Anterior cingulate cortex (tissue), 58 donors: ENCODE measurements around the gene HOXA2.

ENCODE experiments used
- DNase-seq, 58 donors: peaks; one replicate each; lab custom pipeline; 2025; lab: John Stamatoyannopoulos, UW

The HOXA2 gene

DNA sequence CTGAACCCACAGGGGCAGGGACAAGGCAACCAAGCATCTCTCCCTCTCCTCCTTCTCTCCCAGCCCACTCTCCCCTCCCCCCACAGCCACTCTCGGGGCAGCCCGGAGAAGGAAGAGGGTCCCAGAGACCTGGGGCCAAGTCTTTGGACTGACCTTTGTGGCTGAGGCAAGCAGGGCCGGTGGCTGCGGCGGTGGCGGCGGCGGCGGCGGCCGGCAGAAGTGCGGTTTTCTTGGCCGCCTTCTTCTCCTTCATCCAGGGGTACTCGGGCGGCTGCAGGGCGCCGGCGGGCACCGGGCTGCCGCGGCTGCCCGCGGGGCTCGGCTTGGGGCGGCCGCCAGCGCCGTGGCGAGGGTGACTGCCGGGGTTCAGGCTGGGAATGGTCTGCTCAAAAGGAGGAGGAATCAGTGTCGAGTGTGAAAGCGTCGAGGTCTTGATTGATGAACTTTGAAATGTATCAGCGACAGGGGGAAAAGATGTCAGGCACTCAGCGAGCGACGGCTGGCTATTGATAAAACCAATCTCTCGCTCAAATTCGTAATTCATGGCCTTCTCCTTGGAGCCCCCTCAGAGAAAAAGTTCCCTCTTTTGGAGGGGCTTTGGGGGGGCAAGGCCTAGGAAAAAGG lies 414 bp downstream of the HOXA2 start:
- DNase-seq, result no peak

- no peak for DNase-seq
These were observed 1.1 kb downstream of the HOXA2 start for GRCh38 chr7:27101171-27101956.

DNA sequence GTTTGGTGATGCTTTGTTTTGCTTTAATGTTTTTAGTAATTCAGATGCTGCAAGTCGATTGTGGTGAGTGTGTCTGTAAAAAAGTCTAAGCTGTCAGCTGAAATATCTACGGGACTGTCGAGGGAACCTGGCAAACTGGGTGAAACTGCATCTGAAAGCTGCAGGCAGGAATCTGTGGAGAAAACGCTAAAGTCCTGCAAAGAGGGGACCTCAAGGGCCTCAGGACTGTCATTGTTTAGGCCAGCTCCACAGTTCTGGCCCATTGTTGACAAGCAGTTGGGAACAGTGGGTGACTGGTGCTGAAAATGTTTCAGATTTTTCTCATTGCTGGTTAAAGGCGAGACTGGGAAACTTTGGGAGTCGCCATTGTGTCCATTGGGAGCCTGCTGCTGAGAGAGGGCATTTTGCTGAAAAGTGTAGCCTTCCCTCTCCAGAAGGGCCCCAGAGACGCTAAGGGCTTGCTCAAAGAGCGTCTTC lies 1.8 kb downstream of the HOXA2 start:
- DNase-seq, result peak in 1 of 58 donors; percentile 0

GRCh38 chr7:27099453-27100370 lies 2.8 kb downstream of the HOXA2 start:
- DNase-seq, result no peak

DNA sequence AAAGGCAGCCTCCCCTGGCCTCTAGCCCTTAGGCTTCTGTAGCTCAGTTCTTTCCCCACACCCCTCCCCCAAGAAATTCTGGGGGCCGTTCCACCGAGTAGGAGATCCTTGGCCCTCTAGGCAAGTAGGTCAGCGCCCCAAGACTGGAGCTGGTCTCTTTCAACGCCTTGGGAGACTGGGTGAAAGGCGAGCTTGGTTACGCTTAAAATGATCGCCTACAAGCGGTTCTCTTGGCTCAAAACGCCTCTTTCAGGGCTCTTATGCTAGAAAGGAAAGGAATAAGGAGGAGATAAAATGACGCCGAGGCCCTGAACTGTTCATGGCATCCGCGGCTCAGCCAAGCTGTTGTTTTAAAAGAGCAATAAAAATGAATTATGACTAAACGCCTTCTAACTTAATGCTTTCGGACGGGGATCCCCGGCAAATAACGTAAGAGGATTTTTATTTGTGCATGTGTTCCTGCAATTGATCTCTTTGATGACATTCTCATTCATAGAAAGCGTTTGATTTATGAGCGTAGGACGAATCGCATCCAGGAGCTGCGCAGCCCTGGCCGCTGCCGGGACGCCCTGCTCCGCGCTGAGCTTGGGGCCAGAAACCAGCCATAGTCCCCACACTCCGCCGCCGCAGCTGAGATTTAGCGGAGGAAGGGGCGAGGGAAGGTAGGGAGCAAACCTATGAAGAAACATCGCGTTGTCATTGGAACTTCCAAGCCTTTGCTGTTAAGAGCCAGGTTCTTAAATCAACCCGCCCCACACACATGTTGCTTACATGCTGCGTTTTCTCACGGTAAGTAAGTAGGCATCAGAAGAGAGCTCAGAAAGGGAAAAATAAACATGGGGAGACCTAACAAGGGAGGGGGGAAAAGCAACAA lies 3.7 kb downstream of the HOXA2 start:
- DNase-seq, result no peak

DNA sequence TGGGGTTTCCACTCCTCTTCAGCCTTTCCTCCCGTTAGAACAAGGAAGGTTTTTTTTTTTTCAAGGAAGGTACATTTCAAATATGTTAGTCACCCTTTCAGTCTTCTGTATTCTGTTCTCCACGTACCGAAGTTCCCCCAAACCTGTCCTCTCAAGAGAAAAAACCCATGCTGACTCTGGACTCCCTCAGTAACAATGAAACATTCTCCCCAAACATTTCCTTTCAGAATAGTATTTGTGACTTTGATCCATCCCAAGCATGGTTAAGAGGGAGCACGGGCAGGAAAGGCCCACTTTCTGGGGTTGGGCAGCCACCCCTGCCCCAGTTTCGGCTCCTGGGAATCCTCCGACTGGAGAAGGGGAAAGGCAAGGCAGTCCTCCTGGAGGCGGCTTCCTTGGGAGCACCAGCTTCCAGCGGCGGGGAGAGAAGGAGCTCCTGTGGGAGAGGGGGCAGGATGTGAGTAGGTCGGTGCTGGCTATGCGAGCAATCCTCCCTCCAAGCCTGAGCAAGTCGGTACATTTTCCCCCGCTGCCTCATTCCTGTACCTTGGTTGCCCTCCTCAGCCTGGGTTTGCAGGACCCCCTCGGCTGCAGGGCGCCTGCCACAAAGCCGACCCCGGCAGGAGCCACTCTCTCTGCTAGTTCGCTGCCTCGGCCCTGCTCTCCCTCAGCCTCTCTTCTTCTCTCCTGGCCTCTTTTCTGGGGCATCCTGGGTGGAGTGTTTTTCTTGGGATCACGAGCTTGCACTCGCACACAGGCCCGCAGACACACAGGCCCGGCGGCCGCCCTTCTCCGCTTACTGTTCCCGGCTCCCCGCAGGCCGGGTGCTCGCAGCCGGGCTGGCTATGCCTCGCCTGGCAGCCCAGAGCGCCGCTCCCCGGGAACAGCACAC lies 4.6 kb downstream of the HOXA2 start:
- no peak for DNase-seq

DNA sequence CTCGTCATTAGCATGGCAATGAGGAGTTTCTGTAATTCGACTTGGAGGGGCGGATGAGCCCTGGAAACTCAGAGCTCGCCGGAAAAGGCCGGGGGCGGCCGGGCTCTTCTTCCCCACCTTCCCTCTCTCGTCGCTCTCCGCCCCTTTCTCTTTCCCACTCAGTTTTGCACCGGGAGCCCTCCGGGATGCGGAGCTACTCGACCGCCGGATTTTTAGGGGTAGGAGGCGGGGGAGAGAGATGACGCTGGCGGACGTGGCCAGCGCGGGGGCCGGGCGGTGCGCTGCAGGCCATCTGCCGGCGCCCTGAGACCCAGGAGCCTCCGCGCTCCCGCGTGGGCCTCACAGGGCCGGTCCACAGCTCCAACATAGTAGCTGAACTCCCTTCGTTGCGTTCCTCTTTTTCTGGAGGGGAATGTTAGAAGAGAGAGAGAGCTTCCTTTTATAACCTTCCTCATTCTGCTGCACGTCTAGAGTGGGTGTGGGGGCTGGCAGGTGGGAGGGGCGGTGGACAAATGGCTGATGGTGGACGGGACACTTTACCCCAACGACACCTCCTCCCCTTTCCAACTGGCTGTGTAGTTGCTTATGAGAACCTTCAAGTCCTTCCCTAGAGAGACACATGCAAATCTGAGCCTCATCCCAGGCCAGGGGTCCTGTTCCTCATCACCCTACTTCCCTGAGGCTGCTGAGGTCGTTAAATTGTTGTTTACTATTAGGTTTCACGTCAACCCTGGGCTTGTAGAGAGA lies 5.5 kb downstream of the HOXA2 start:
- DNase-seq, result no peak

DNA sequence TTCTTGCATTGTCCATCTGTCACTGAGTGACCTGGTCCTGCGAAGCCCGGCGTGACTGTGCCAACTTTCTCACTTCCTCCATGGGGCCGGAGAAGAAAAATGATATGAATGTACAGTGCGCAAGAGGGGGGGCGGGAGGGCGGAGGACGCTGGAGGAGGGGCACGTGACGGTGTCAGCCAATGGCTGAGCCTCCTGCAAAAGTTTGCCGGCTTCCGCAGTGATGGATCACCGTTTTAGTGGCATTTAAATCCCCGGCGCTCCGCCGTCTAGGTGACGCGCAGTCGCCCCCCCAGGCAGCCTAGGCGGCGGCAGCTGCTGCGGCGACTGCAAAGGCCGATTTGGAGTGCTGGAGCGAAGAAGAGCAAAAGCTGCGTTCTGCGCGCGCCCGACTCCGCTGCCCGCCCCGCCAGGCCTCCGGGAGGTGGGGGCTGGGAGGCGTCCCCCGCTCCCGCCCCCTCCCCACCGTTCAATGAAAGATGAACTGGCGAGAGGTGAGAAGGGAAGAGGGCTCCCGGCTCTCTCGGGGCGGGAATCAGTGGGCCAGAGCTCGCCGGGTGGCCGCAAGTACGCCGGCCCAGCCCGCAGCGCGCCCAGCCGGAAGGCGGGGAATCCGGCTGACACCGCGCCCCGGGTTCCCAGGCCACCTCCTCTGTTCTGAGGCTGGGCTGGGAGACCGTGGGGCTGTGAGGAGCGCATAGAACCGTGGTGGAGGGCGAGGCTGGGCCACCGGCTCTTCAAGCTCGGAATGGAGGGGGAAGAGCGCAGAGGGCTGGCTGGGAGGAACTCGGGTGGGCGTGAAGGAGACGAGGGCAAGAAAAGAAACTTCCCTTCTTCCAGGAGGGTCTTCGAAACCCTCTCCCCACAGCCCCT lies 6.4 kb downstream of the HOXA2 start, which contains the start of gene HOXA1:
HOXA1 (minus strand) TSS at position 104 of the 871 bp plus-strand sequence; CDS start at position 16, 88 bp downstream.
- DNase-seq, result peak in 3 of 58 donors; percentile 2 to 27 (median 5)

GRCh38 chr7:27095050-27095896 lies 7.2 kb downstream of the HOXA2 start:
- no peak for DNase-seq

GRCh38 chr7:27094304-27095049 lies 8.0 kb downstream of the HOXA2 start:
- DNase-seq, result no peak

DNA sequence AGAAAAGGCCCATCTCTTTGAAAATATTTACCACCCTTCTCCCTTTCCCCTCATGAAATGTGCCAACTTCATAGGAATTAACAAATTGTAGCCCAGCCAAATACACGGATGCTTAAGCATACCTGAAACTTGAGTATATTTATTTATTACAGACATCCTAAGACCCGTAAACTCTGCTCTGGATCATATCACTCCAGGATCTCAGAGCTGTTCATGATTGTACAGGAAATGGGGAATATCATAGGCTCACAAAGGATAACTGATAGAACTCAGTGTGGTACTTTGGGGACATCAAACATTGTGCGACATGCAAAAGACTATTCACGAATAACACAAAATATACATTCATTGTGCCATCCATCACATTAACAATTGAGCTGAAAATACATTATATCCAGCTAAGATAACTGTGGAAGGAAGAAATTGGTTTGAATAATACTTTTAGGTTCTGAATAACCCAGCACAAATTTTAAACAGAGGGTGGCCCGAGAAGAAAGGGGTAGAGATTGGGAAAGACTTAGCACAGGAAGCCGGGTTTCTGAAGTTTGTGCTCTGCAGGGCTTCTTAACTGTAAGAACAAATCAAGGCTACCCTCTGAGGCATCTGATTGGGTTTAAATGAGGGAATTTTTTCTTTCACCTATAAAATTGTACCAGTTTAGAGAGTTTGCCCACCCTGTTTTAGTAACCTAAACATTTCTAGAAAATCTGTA lies 9.1 kb downstream of the HOXA2 start:
- DNase-seq, result no peak

DNA sequence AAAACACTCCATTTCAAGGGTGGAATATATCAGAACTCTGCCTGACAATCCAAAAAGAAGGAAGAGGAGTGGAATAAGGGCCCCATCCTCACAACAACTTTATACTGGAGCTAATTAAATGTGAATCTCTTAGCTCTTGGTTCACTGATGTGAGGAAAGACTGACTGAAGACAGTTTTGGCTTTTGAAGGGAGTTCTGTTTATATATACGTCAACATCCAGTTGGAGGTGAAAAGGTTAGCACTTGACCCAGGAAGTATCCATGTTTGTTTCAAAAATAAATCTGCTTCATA lies 9.7 kb downstream of the HOXA2 start:
- no peak for DNase-seq

DNA sequence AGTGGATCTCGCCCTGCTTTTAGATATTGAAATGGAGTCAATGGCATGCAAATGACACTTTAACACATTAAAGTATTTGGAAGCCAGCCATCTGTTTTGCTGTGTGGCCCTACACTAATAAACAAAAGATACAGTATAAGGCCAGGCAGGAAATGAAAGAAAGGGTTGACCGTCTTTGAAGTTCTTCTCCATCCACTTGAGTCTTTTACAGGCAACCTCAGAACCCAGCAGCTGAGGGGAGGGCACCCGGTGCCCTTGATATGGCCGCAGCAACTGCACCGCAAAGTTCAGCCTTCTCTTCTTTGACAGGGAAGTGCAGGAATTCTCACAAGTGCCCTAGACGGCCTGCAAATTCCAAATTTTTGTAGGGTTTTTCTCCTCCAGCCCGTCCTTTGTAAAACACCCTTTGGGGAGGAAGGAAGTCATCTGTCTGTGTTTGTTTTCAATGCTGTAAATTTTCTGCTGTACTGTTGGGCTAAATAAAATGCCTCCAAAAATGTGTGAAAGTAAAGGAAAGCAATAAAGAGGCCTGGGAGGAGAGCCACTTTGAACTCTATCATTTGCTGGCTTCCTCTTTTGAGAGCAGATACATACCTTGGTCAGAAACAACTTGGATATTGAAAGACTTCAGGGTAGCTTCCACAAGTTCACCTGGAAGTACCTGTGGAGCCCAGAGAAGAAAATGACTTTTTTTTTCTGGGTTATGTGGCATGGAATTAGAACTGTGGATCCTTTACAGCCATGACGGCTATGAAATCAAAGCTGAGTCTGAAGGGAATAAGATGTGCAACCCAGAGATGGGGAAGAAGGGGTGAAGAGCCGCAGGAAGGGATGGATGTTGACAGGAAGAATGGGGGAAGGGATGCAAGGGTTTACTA lies 10.3 kb downstream of the HOXA2 start:
- DNase-seq, result no peak

DNA sequence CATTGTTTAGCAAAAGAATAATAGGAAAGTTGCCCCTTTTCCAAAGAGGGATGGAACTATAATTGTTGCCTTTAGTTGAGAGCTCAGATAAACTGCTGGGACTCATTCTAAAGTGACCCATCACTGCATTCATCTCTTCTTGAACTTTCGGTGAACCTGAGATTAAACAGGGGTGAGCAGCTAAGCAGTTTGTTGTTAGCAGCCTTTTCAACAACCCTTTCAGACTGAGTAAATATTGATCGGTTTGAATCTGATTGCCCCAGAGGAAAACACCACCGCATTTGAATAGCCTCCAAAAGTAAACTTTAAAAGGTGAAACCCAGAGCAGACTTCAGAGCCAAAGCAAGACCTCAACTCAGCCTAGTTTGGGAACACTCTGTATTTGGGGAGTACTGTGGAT lies 11.4 kb downstream of the HOXA2 start:
- DNase-seq, result no peak
